GM21423 (cell line): ENCODE results near the gene HCN4.

Experiments
- ATAC-seq: cut with Tn5 transposase; IDR thresholded peaks from one replicate; pipeline ENCODE4 v1.9.1; 2021; ENCODE audit warnings: mild to moderate bottlenecking, moderate library complexity; ENCODE audit not compliant: unreplicated experiment

HCN4 gene

GRCh38 chr15:73346735-73347312, 21.9 kb downstream of the HCN4 start:
- ATAC-seq, result no peak

GRCh38 chr15:73345658-73346057, 23.1 kb downstream of the HCN4 start:
- no peak for ATAC-seq

- ATAC-seq, result no peak
Measured at GRCh38 chr15:73344056-73344455, 24.7 kb downstream of the HCN4 start.

- ATAC-seq, result no peak
Measured at GRCh38 chr15:73341886-73342600, 26.7 kb downstream of the HCN4 start.

GRCh38 chr15:73340502-73341192, 28.1 kb downstream of the HCN4 start:
- ATAC-seq, result no peak

GRCh38 chr15:73338606-73339374, 30.0 kb downstream of the HCN4 start:
- no peak for ATAC-seq

GRCh38 chr15:73338058-73338457, 30.7 kb downstream of the HCN4 start:
- ATAC-seq, result no peak

- no peak for ATAC-seq
Measured at GRCh38 chr15:73337187-73337586, 31.6 kb downstream of the HCN4 start.

- no peak for ATAC-seq
Measured at GRCh38 chr15:73336756-73337155, 32.0 kb downstream of the HCN4 start.

- ATAC-seq, result no peak
Measured at GRCh38 chr15:73335471-73335870, 33.3 kb downstream of the HCN4 start.

- ATAC-seq, result no peak
Measured at GRCh38 chr15:73335026-73335425, 33.7 kb downstream of the HCN4 start.

GRCh38 chr15:73334086-73334485, 34.7 kb downstream of the HCN4 start:
- no peak for ATAC-seq

- no peak for ATAC-seq
Measured at GRCh38 chr15:73333001-73333400, 35.8 kb downstream of the HCN4 start.

- no peak for ATAC-seq
Measured at GRCh38 chr15:73331991-73332925, 36.5 kb downstream of the HCN4 start.

GRCh38 chr15:73331501-73331900, 37.3 kb downstream of the HCN4 start:
- ATAC-seq, result no peak

- ATAC-seq, result no peak
Measured at GRCh38 chr15:73330206-73331051, 38.3 kb downstream of the HCN4 start.

- ATAC-seq, result no peak
Measured at GRCh38 chr15:73329501-73330200, 39.1 kb downstream of the HCN4 start.

- ATAC-seq, result no peak
Measured at GRCh38 chr15:73328981-73329380, 39.8 kb downstream of the HCN4 start.
